K562 (cell line): ENCODE results near the gene PTPN1. TPM values are rescaled to one million over a fixed set of nuclear protein-coding genes. Genes with fewer than 3 reads are reported as not detected.

Source experiments
- ATAC-seq: fragments of 200-7000 bp; cut with Tn5 transposase; 3 replicates; pipeline ENCODE4 v1.9.1; 2020; ENCODE audit warnings: moderate library complexity
- BruUV-seq: library from RNA; stranded (reverse); fragments of 400-500 nt; replicated peaks from 2 replicates; lab custom pipeline; 2021; lab: Mats Ljungman, UMichigan
- CTCF ChIA-PET: fragments of 300-600 bp; formaldehyde crosslinking; extraction: SDS; loops from one replicate; lab custom pipeline; 2021; ENCODE audit warnings: low intra/inter-chr PET ratio; lab: Yijun Ruan, JAX
- POLR2A ChIA-PET: fragments of 300-600, 350-650 bp; sonication (Branson Sonifier 250); formaldehyde crosslinking; extraction: SDS; loops from one replicate; lab custom pipeline; 2021; ENCODE audit warnings: antibody characterized with exemption, inconsistent platforms; lab: Yijun Ruan, JAX
- DNase-seq, 4 experiments: peaks; one replicate each; pipeline versions ENCODE4 v3.0.0 to v3.0.0-alpha.2; 2011 to 2018; ENCODE audit warnings: low spot score in 3 of 4, mixed read lengths in 3 of 4; ENCODE audit errors: extremely low read depth in 1 of 4
- FAIRE-seq: peaks from 2 replicates; lab custom pipeline; 2011; peaks lifted over from hg19 to GRCh38; lab: Jason Lieb, UNC
- H2AFZ ChIP-seq: 2 replicates; pipeline ENCODE4 v1.6.0; 2011; ENCODE audit warnings: low read depth, low read length, control low read depth, inconsistent platforms
- H3K27ac ChIP-seq: fragments of 200-600 bp; 3 replicates; pipeline ENCODE4 v1.8.0; 2011; ENCODE audit warnings: low read depth, mild to moderate bottlenecking, control low read depth, inconsistent platforms, low read length, moderate library complexity, mixed read lengths; ENCODE audit errors: extremely low read depth
- H3K27me3 ChIP-seq, 2 experiments: fragments of 300-600 bp in 1 of 2; 2 replicates in 1 of 2; 3 replicates in 1 of 2; pipeline versions ENCODE4 v1.6.0 to v1.8.0; 2011; ENCODE audit warnings: inconsistent platforms in 2 of 2, low read length in 2 of 2, mild to moderate bottlenecking in 1 of 2, mixed read lengths in 1 of 2, moderate library complexity in 1 of 2; ENCODE audit not compliant: control insufficient read depth in 2 of 2, insufficient read depth in 2 of 2
- H3K36me3 ChIP-seq: fragments of 300-600 bp; 3 replicates; pipeline ENCODE4 v1.8.0; 2011; ENCODE audit warnings: mild to moderate bottlenecking, low read length, inconsistent platforms; ENCODE audit not compliant: control insufficient read depth, insufficient read depth
- H3K4me1 ChIP-seq, 2 experiments: fragments of 200-600 bp in 1 of 2; replicated peaks in 1 of 2; 2 replicates in 1 of 2; 3 replicates in 1 of 2; pipeline versions ENCODE4 v1.5.1 to v1.8.0; 2011; ENCODE audit warnings: inconsistent platforms in 2 of 2, low read length in 2 of 2, mild to moderate bottlenecking in 1 of 2, mixed read lengths in 1 of 2, moderate library complexity in 1 of 2; ENCODE audit not compliant: control insufficient read depth in 2 of 2, insufficient read depth in 2 of 2
- H3K4me2 ChIP-seq: 2 replicates; pipeline ENCODE4 v1.6.1; 2011; ENCODE audit warnings: low read length, control low read depth, inconsistent platforms, mixed read lengths; ENCODE audit not compliant: insufficient read depth
- H3K4me3 ChIP-seq: fragments of 200-600 bp; sonication (generic), shearing (Covaris generic); 2 replicates; pipeline ENCODE4 v1.5.1; 2016; ENCODE audit warnings: control low read depth, inconsistent platforms
- H3K79me2 ChIP-seq: fragments of 200-600 bp; 3 replicates; pipeline ENCODE4 v1.8.0; 2011; ENCODE audit warnings: low read length, inconsistent platforms; ENCODE audit not compliant: control insufficient read depth, insufficient read depth
- H3K9ac ChIP-seq, 2 experiments: 2 replicates each; pipeline versions ENCODE4 v1.6.0 to v1.6.1; 2011; ENCODE audit warnings: low read depth in 2 of 2, low read length in 2 of 2, control low read depth in 1 of 2, inconsistent platforms in 1 of 2, mild to moderate bottlenecking in 1 of 2, mixed read lengths in 1 of 2; ENCODE audit not compliant: insufficient read depth in 1 of 2
- H3K9me1 ChIP-seq: one replicate; pipeline ENCODE4 v1.6.0; 2011; ENCODE audit warnings: inconsistent platforms, mild to moderate bottlenecking, low read length, moderate library complexity; ENCODE audit not compliant: control insufficient read depth, insufficient read depth
- H3K9me3 ChIP-seq: replicated peaks from 2 replicates; pipeline ENCODE4 v1.5.1; 2011; ENCODE audit warnings: low read depth, low read length, inconsistent platforms; ENCODE audit not compliant: control insufficient read depth, insufficient read depth
- H4K20me1 ChIP-seq: replicated peaks from 2 replicates; pipeline ENCODE4 v1.6.1; 2011; ENCODE audit warnings: low read length, inconsistent platforms, mixed read lengths; ENCODE audit not compliant: control insufficient read depth, insufficient read depth
- ARNT ChIP-seq, 2 experiments: fragments of 450-650 bp; IDR thresholded peaks; 2 replicates each; pipeline ENCODE4 v1.6.1; 2016; ENCODE audit warnings: mild to moderate bottlenecking in 1 of 2
- GTF2A2 ChIP-seq: IDR thresholded peaks from 2 replicates; pipeline ENCODE4 v1.6.1; 2016; ENCODE audit warnings: mild to moderate bottlenecking, missing genetic modification characterization, missing compliant biosample characterization
- KAT8 ChIP-seq: fragments of 450-650 bp; IDR thresholded peaks from 2 replicates; pipeline ENCODE4 v1.6.1; 2016; ENCODE audit warnings: low read depth, mild to moderate bottlenecking
- MAX ChIP-seq: sonication (generic); formaldehyde crosslinking; IDR thresholded peaks from 2 replicates; pipeline ENCODE4 v1.9.0; 2022; ENCODE audit warnings: mild to moderate bottlenecking, missing genetic modification reagents
- PHF21A ChIP-seq: fragments of 450-650 bp; IDR thresholded peaks from 2 replicates; pipeline ENCODE4 v1.6.1; 2017; ENCODE audit warnings: low read depth, borderline replicate concordance
- RAD21 ChIP-seq, 2 experiments: fragments of 250-450 bp in 1 of 2; fragments of 450-650 bp in 1 of 2; sonication (Bioruptor Pico) in 1 of 2; formaldehyde crosslinking in 1 of 2; IDR thresholded peaks in 1 of 2; conservative IDR thresholded peaks in 1 of 2; 2 replicates each; pipeline versions ENCODE4 v1.4.0 to v1.8.0; 2020 to 2022; ENCODE audit warnings: mild to moderate bottlenecking in 2 of 2, moderate library complexity in 1 of 2
- RNF219 ChIP-seq: fragments of 250-450 bp; sonication (Bioruptor Pico); IDR thresholded peaks from 2 replicates; pipeline ENCODE4 v1.5.0; 2022; ENCODE audit warnings: mild to moderate bottlenecking
- SREBF2 ChIP-seq: sonication (generic); formaldehyde crosslinking; IDR thresholded peaks from 2 replicates; pipeline ENCODE4 v1.4.0; 2020; ENCODE audit warnings: mild to moderate bottlenecking, missing genetic modification reagents
- TAF9B ChIP-seq: fragments of 450-650 bp; IDR thresholded peaks from 2 replicates; pipeline ENCODE4 v1.6.1; 2018; ENCODE audit warnings: mild to moderate bottlenecking; ENCODE audit not compliant: partially characterized antibody
- TBL1XR1 ChIP-seq, 2 experiments: IDR thresholded peaks; 2 replicates each; pipeline ENCODE4 v1.6.1; 2012; ENCODE audit warnings: improper control_type of control experiment in 2 of 2, low read length in 2 of 2, mild to moderate bottlenecking in 1 of 2
- THRA ChIP-seq: fragments of 450-650 bp; IDR thresholded peaks from 2 replicates; pipeline ENCODE4 v1.6.1; 2017; ENCODE audit warnings: mild to moderate bottlenecking, moderate library complexity
- WHSC1 ChIP-seq: IDR thresholded peaks from one replicate; pipeline ENCODE4 v1.6.1; 2012; ENCODE audit warnings: low read length, control low read depth, inconsistent platforms
- ZNF12 ChIP-seq: sonication (generic); formaldehyde crosslinking; IDR thresholded peaks from 2 replicates; pipeline ENCODE4 v1.4.0; 2020; ENCODE audit warnings: mild to moderate bottlenecking, missing genetic modification reagents
- ZNF124 ChIP-seq: sonication (generic); formaldehyde crosslinking; IDR thresholded peaks from 2 replicates; pipeline ENCODE4 v1.8.1; 2022; ENCODE audit warnings: missing genetic modification reagents
- ZNF431 ChIP-seq: sonication (generic); formaldehyde crosslinking; IDR thresholded peaks from 2 replicates; pipeline ENCODE4 v1.8.0; 2022; ENCODE audit warnings: mild to moderate bottlenecking, missing genetic modification reagents
- WGBS: fragments of 100-300 bp; shearing (Covaris generic); methylation state at CpG from one replicate; pipeline ENCODE4 v1.1.6; 2016; ENCODE audit warnings: low coverage, mixed read lengths; ENCODE audit not compliant: insufficient coverage; ENCODE audit errors: missing lambda C conversion rate; 5-methylcytosine and 5-hydroxymethylcytosine counted together
- in situ Hi-C: fragments of 300-500 bp; cut with MboI; formaldehyde crosslinking; loops from 4 replicates; pipeline ENCODE4 v1.15.0; 2018; ENCODE audit warnings: inconsistent platforms, mixed read lengths
- intact Hi-C: fragments of 100-400 bp; cut with micrococcal nuclease; formaldehyde crosslinking; loops from 2 replicates; pipeline ENCODE4 v1.14.2; 2022
- polyA plus RNA-seq, 8 experiments: library from polyadenylated mRNA; depleted of rRNA in 4 of 8; stranded (reverse) in 5 of 8; unstranded in 3 of 8; fragments of >200 nt; fragmentation: Nextera tagmentation in 2 of 8; fragmentation: Illumina TruSeq in 1 of 8; extraction: Ambion mirVana in 2 of 8; extraction: Trizol in 1 of 8; gene quantifications; 2 replicates each; pipeline versions ENCODE4 v1.2.1 to v1.2.3, GENCODE V29; 2011 to 2014; ENCODE audit warnings: inconsistent platforms in 1 of 8, missing spikeins in 1 of 8
- total RNA-seq, 7 experiments: library from RNA; depleted of rRNA in 6 of 7; stranded (reverse); fragments of >200 nt in 6 of 7; fragmentation: Illumina TruSeq in 2 of 7; extraction: Trizol in 2 of 7; gene quantifications; 2 replicates each; pipeline versions ENCODE4 v1.2.1 to v1.2.3, GENCODE V29; 2011 to 2021; ENCODE audit warnings: low replicate concordance in 1 of 7
- TF ChIP-seq, protein P1 (sequence below): sonication (generic); formaldehyde crosslinking; IDR thresholded peaks from 2 replicates; pipeline ENCODE4 v1.8.1; 2023; ENCODE audit warnings: mild to moderate bottlenecking, missing genetic modification reagents

Gene PTPN1
- total and polyA plus RNA-seq, 9 of the 15 experiments (the other 6 are each of a cell fraction or from before 2014, with no cell fraction given), result 11.0 to 85.3 (median 54.0) TPM

DNA sequence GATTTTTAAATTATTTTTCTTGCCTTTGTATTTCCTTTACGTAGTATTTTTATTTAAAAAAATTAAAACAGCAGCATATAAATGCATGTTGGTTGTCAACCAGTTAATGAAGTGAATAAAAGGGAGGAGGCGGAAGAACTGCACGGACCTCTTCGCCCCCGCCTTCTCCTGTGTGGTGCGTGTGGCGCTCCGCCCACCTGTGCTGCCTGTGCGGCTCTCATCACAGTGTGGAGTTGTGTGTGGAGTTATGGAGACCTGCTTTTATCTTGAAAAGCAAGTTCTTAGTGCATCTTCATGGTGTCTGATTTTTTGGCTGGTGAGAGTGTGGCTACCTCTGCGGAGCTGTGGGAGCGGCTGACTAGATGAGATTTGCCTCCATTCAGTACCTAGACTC lies 58.4 kb downstream of the PTPN1 start:
- no peak overlapping the region for H3K27ac ChIP-seq
- no peak for TF ChIP-seq ZNF12
- TF ChIP-seq ARNT (IDR thresholded peaks at IDR 0.05), result no peak
- no peak for TF ChIP-seq ZNF431 (CRISPR knock-in tag)
- no peak for TF ChIP-seq KAT8
- TF ChIP-seq RNF219 (CRISPR knock-in tag), result no peak
- no peak for TF ChIP-seq WHSC1
- no peak for TF ChIP-seq THRA
- TF ChIP-seq SREBF2, result no peak
- TF ChIP-seq, protein P1, sequence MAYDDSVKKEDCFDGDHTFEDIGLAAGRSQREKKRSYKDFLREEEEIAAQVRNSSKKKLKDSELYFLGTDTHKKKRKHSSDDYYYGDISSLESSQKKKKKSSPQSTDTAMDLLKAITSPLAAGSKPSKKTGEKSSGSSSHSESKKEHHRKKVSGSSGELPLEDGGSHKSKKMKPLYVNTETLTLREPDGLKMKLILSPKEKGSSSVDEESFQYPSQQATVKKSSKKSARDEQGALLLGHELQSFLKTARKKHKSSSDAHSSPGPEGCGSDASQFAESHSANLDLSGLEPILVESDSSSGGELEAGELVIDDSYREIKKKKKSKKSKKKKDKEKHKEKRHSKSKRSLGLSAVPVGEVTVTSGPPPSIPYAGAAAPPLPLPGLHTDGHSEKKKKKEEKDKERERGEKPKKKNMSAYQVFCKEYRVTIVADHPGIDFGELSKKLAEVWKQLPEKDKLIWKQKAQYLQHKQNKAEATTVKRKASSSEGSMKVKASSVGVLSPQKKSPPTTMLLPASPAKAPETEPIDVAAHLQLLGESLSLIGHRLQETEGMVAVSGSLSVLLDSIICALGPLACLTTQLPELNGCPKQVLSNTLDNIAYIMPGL (CRISPR knock-in tag), result no peak
- no peak for TF ChIP-seq GTF2A2 (tag)
- TF ChIP-seq ZNF124, result no peak
- no peak for TF ChIP-seq MAX (CRISPR knock-in tag)
- TF ChIP-seq TAF9B, result no peak
- TF ChIP-seq RAD21 (CRISPR knock-in tag; conservative IDR thresholded peaks at IDR 0.05 in 1 of 2, IDR thresholded peaks at IDR 0.05 in 1 of 2), result no peak
- TF ChIP-seq PHF21A, result no peak
- no peak for TF ChIP-seq TBL1XR1 (IDR thresholded peaks at IDR 0.05; ENCODE audit: low read length in 2 of 2)
- H4K20me1 ChIP-seq, result no peaks in the 10 kb centered on the region
- peaks cover 4 to 22% of the 10 kb centered on the region in 2 experiments for H3K4me1 ChIP-seq
- H3K4me3 ChIP-seq, result no peak overlapping the region
- peaks cover 87% of the 10 kb centered on the region for H3K36me3 ChIP-seq
- H3K9me1 ChIP-seq, result no peaks in the 10 kb centered on the region
- FAIRE-seq (no peak), ATAC-seq (no peak), DNase-seq (no peak)
- H2AFZ ChIP-seq, result no peak overlapping the region
- intact Hi-C loops, result no loop called here
- WGBS, result 80% methylated on average over 10 of the region's 11 CpGs
- peaks cover 41% of the 10 kb centered on the region for H3K79me2 ChIP-seq
- H3K9me3 ChIP-seq, result no peaks in the 10 kb centered on the region
- no TSS peak for BruUV-seq
- no peak overlapping the region for H3K4me2 ChIP-seq
- in situ Hi-C loops, result no loop called here
- ChIA-PET CTCF (no interaction called here), POLR2A (interaction anchor here (1.4 kb wide), 1 partner anchor 10 kb away, joined by 5 read pairs; no protein-coding TSS in a partner anchor)
- no peak overlapping the region for H3K9ac ChIP-seq
- H3K27me3 ChIP-seq, result no peaks in the 10 kb centered on the region
